B cell (primary cell): ENCODE measurements around the gene QRFP. TPM values are rescaled to one million over a fixed set of nuclear protein-coding genes. Genes with fewer than 3 reads are reported as not detected.

Source experiments
- ATAC-seq: fragments of 200-7000 bp; cut with Tn5 transposase; one replicate; pipeline ENCODE4 v1.10.0; 2021; ENCODE audit warnings: low read depth, mild to moderate bottlenecking, moderate number of reproducible peaks, moderate library complexity
- CTCF ChIA-PET: fragments of 350-600 bp; sonication (Branson Sonifier 250); formaldehyde crosslinking; loops from one replicate; lab custom pipeline; 2021; ENCODE audit warnings: antibody characterized with exemption, inconsistent platforms; lab: Charles Lee
- POLR2A ChIA-PET: fragments of 350-600 bp; sonication (Branson Sonifier 250); formaldehyde crosslinking; loops from one replicate; lab custom pipeline; 2021; ENCODE audit warnings: antibody characterized with exemption; lab: Charles Lee
- DNase-seq: peaks from one replicate; pipeline ENCODE4 v3.0.0; 2013
- H2AFZ ChIP-seq: 2 replicates; pipeline ENCODE4 v1.6.1; 2012; ENCODE audit warnings: mild to moderate bottlenecking, low read depth, low read length; ENCODE audit not compliant: insufficient read depth, poor library complexity, severe bottlenecking
- H3K27ac ChIP-seq, 2 donors: 1 replicate in 1 of 2; 2 replicates in 1 of 2; pipeline ENCODE4 v1.5.1; 2012 to 2013; ENCODE audit warnings: low read length in 2 of 2, mild to moderate bottlenecking in 2 of 2, moderate library complexity in 1 of 2
- H3K27me3 ChIP-seq, 4 experiments: fragments of 200-600 bp in 1 of 4; sonication (generic) in 1 of 4; replicated peaks in 1 of 4; 1 replicate in 2 of 4; 2 replicates in 2 of 4; pipeline versions ENCODE4 v1.6.1 to v1.7.0; 2013 to 2016; ENCODE audit warnings: low read length in 3 of 4, mild to moderate bottlenecking in 2 of 4, mixed read lengths in 1 of 4, moderate library complexity in 1 of 4; ENCODE audit not compliant: insufficient read depth in 4 of 4, control insufficient read depth in 3 of 4; ENCODE audit errors: control extremely low read depth in 1 of 4
- H3K36me3 ChIP-seq, 2 experiments: replicated peaks in 1 of 2; 1 replicate in 1 of 2; 2 replicates in 1 of 2; pipeline versions ENCODE4 v1.6.1 to v1.7.1; 2013; ENCODE audit warnings: low read length in 1 of 2; ENCODE audit not compliant: insufficient read depth in 2 of 2, control insufficient read depth in 1 of 2; ENCODE audit errors: control extremely low read depth in 1 of 2, extremely low read depth in 1 of 2
- H3K4me1 ChIP-seq, 2 donors: fragments of 200-600 bp in 1 of 2; sonication (generic) in 1 of 2; 1 replicate in 1 of 2; 2 replicates in 1 of 2; pipeline versions ENCODE4 v1.5.1 to v1.6.1; 2013 to 2017; ENCODE audit warnings: low read length in 2 of 2; ENCODE audit not compliant: control insufficient read depth in 2 of 2, insufficient read depth in 2 of 2
- H3K4me2 ChIP-seq: replicated peaks from 2 replicates; pipeline ENCODE3; 2012; ENCODE audit warnings: mild to moderate bottlenecking, low read depth, low read length; ENCODE audit not compliant: poor library complexity, severe bottlenecking
- H3K4me3 ChIP-seq, 5 experiments: fragments of 200-600 bp in 1 of 5; sonication (generic) in 1 of 5; 1 replicate in 3 of 5; 2 replicates in 2 of 5; pipeline versions ENCODE4 v1.5.1 to v1.7.0; 2011 to 2016; ENCODE audit warnings: low read length in 4 of 5, mild to moderate bottlenecking in 4 of 5, low read depth in 2 of 5, control low read depth in 1 of 5, moderate library complexity in 1 of 5; ENCODE audit not compliant: insufficient read depth in 1 of 5; ENCODE audit errors: control extremely low read depth in 1 of 5, extremely low read depth in 1 of 5
- H3K79me2 ChIP-seq: fragments of 200-600 bp; sonication (generic); one replicate; pipeline ENCODE4 v1.6.0; 2016; ENCODE audit warnings: low read length; ENCODE audit not compliant: control insufficient read depth, insufficient read depth
- H3K9ac ChIP-seq: fragments of 200-600 bp; sonication (generic); 2 replicates; pipeline ENCODE4 v1.6.1; 2017; ENCODE audit warnings: mild to moderate bottlenecking, low read length, moderate library complexity
- H3K9me3 ChIP-seq, 3 donors: one replicate each; pipeline versions ENCODE4 v1.6.1 to v1.7.1; 2013; ENCODE audit warnings: low read length in 2 of 3; ENCODE audit not compliant: control insufficient read depth in 2 of 3, insufficient read depth in 1 of 3; ENCODE audit errors: control extremely low read depth in 1 of 3
- H4K20me1 ChIP-seq: 2 replicates; pipeline ENCODE4 v1.6.0; 2012; ENCODE audit warnings: mild to moderate bottlenecking, low read length; ENCODE audit not compliant: insufficient read depth, control insufficient read depth, poor library complexity, severe bottlenecking
- H3K27ac Mint-ChIP-seq: one replicate; pipeline ENCODE4 v1.8.0; 2021; ENCODE audit warnings: mixed read lengths
- H3K27me3 Mint-ChIP-seq: one replicate; pipeline ENCODE4 v1.8.0; 2021; ENCODE audit warnings: mixed read lengths
- H3K4me1 Mint-ChIP-seq: one replicate; pipeline ENCODE4 v1.8.0; 2021; ENCODE audit warnings: mixed read lengths
- H3K4me3 Mint-ChIP-seq: one replicate; pipeline ENCODE4 v1.8.0; 2021; ENCODE audit warnings: mixed read lengths
- H3K9me3 Mint-ChIP-seq: one replicate; pipeline ENCODE4 v1.8.0; 2022; ENCODE audit warnings: mixed read lengths; ENCODE audit not compliant: insufficient read depth
- EZH2 ChIP-seq: IDR thresholded peaks from 2 replicates; pipeline ENCODE4 v1.6.1; 2012; ENCODE audit warnings: borderline replicate concordance, low read depth, mild to moderate bottlenecking, moderate library complexity, low read length; ENCODE audit not compliant: insufficient read depth, poor library complexity, severe bottlenecking
- WGBS: methylation state at CpG from one replicate; pipeline ENCODE4 v1.1.5; 2013; ENCODE audit warnings: missing lambda C conversion rate; ENCODE audit not compliant: insufficient coverage; 5-methylcytosine and 5-hydroxymethylcytosine counted together
- intact Hi-C: fragments of 100-400 bp; cut with micrococcal nuclease; formaldehyde crosslinking; loops from one replicate; pipeline ENCODE4 v1.10.0; 2022
- polyA plus RNA-seq: library from polyadenylated mRNA; depleted of rRNA; stranded (reverse); fragments of >200 nt; gene quantifications from 2 replicates; pipeline ENCODE4 v1.2.3, GENCODE V29; 2012
- total RNA-seq, 2 donors: library from RNA; stranded (reverse); fragments of 120-200 nt in 1 of 2; gene quantifications; 1 replicate in 1 of 2; 2 replicates in 1 of 2; pipeline versions ENCODE4 v1.2.3 to v1.2.4, GENCODE V29; 2013 to 2022
- TF ChIP-seq, protein P1 (sequence below): fragments of 200-600 bp; IDR thresholded peaks from one replicate; pipeline ENCODE4 v1.8.0; 2022; ENCODE audit warnings: antibody characterized with exemption, mild to moderate bottlenecking

QRFP gene
- total and polyA plus RNA-seq, 2 donors (not counting 1 experiment from before 2014, with no cell fraction given) = 0.07 TPM; not detected in 1

GRCh38 chr9:130943221-130943620, 46.6 kb upstream of the QRFP start:
- 85% methylated on average over 11 of the region's 13 CpGs for WGBS
- POLR2A ChIA-PET = no interaction called here
- Histone ChIP-seq H2AFZ (no peak overlapping the region), H3K9ac (no peak overlapping the region), H3K36me3 (no peaks in the 10 kb centered on the region), H3K4me2 (no peak overlapping the region), H3K27ac (no peak overlapping the region), H3K79me2 (no peaks in the 10 kb centered on the region), H3K9me3 (no peaks in the 10 kb centered on the region), H3K4me3 (no peak overlapping the region), H4K20me1 (no peaks in the 10 kb centered on the region), H3K27me3 (peaks cover 0 to 30% (median 10%) of the 10 kb centered on the region in 4 experiments), H3K4me1 (peaks cover 12 to 20% of the 10 kb centered on the region in 2 donors)
- no peaks in the 10 kb centered on the region for H3K9me3 Mint-ChIP-seq
- H3K4me3 Mint-ChIP-seq = no peak overlapping the region
- peaks cover 11% of the 10 kb centered on the region for H3K4me1 Mint-ChIP-seq
- no peak overlapping the region for H3K27ac Mint-ChIP-seq
- CTCF ChIA-PET = interaction anchor here (0.7 to 2.3 kb wide), 6 partner anchors 26 to 250 kb away, joined by 3 to 8 read pairs (median 5); partner anchors contain the start of gene EXOSC2
- H3K27me3 Mint-ChIP-seq = peaks cover 55% of the 10 kb centered on the region
- no peak for ATAC-seq
- no peak for DNase-seq
- intact Hi-C loops = no loop called here
- TF ChIP-seq EZH2 = no peak
- TF ChIP-seq, protein P1, sequence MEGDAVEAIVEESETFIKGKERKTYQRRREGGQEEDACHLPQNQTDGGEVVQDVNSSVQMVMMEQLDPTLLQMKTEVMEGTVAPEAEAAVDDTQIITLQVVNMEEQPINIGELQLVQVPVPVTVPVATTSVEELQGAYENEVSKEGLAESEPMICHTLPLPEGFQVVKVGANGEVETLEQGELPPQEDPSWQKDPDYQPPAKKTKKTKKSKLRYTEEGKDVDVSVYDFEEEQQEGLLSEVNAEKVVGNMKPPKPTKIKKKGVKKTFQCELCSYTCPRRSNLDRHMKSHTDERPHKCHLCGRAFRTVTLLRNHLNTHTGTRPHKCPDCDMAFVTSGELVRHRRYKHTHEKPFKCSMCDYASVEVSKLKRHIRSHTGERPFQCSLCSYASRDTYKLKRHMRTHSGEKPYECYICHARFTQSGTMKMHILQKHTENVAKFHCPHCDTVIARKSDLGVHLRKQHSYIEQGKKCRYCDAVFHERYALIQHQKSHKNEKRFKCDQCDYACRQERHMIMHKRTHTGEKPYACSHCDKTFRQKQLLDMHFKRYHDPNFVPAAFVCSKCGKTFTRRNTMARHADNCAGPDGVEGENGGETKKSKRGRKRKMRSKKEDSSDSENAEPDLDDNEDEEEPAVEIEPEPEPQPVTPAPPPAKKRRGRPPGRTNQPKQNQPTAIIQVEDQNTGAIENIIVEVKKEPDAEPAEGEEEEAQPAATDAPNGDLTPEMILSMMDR = no peak

DNA sequence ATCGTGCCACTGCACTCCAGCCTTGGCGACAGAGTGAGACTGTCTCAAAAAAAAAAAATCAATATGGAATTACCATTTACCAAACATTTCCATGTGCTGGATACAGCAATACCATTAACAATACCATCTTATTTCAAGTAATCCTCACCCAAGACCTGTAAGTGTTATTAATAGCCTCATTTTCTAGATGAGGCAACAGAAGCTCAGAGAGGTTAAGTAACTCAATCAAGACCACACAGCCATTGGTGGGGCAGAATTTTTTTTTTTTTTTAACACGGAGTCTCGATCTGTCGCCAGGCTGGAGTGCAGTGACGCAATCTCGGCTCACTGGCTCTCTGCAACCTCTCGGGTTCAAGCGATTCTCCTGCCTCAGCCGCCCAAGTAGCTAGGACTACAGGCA, 46.1 kb upstream of the QRFP start:
- no peak overlapping the region for H3K27ac ChIP-seq
- H3K4me1 Mint-ChIP-seq = peaks cover 14% of the 10 kb centered on the region
- peaks cover 17 to 25% of the 10 kb centered on the region in 2 donors for H3K4me1 ChIP-seq
- intact Hi-C loops = no loop called here
- H3K9me3 Mint-ChIP-seq = no peaks in the 10 kb centered on the region
- no peaks in the 10 kb centered on the region for H3K9me3 ChIP-seq
- no peak overlapping the region for H3K4me3 Mint-ChIP-seq
- ChIA-PET CTCF (interaction anchor here (0.7 to 2.3 kb wide), 8 partner anchors 17 to 249 kb away, joined by 3 to 8 read pairs (median 4); partner anchors contain the start of gene EXOSC2), POLR2A (no interaction called here)
- peaks cover 55% of the 10 kb centered on the region for H3K27me3 Mint-ChIP-seq
- H3K79me2 ChIP-seq = no peaks in the 10 kb centered on the region
- DNase-seq = no peak
- WGBS = 90% methylated on average over 7 of the region's 10 CpGs
- no peak for ATAC-seq
- no peak for TF ChIP-seq EZH2
- TF ChIP-seq, protein P1 = no peak
- no peak overlapping the region for H3K4me3 ChIP-seq
- H3K9ac ChIP-seq = no peak overlapping the region
- H2AFZ ChIP-seq = no peak overlapping the region
- H3K27ac Mint-ChIP-seq = no peak overlapping the region
- peaks cover 0 to 36% (median 14%) of the 10 kb centered on the region in 4 experiments for H3K27me3 ChIP-seq
- no peaks in the 10 kb centered on the region for H3K36me3 ChIP-seq
- H4K20me1 ChIP-seq = no peaks in the 10 kb centered on the region
- no peak overlapping the region for H3K4me2 ChIP-seq
